ENCODE measurements around the gene METTL6. TPM values are rescaled to one million over a fixed set of nuclear protein-coding genes. Genes with fewer than 3 reads are reported as not detected.
"Not testable (repeated sequence)": the region's sequence is repeated elsewhere in the genome, so short reads cannot be mapped to it uniquely, and the experiment has no call there.

METTL6 gene
- polyA plus RNA-seq, 1 donor (not counting 4 experiments of a cell fraction or from before 2014, with no cell fraction given), result 16.3 TPM

DNA sequence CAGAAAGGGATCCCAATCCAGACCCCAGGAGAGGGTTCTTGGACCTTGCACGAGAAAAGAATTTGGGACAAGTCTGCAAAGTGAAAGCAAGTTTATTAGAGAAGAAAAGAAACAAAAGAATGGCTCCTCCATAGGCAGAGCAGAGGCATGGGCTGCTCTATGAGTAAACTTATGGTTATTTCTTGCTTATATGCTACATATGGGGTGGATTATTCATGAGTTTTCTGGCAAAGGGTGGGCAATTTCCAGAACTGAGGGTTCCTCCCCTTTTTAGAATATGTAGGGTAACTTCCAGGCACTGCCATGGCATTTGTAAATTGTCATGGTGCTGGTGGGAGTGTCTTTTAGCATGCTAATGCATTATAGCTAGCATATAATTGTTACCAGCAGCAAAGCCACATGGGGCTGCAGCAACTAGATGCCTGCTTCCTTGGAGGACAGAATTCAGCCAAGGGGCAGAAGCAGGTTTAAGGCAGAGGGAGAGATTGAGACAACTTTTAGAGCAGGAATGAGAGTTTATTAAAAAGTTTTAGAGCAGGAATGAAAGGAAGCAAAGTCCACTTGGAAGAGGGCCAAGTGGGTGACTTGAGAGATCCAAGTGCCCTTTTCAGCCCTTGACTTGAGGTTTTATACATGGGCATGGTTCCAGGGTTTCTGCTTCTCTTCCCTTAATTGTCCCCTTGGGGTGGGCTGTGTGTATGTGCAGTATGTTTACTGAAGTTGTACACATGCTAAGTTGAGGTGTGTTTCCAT, 41.3 kb downstream of the METTL6 start:
- H3K4me1 ChIP-seq (ENCODE audit: control insufficient read depth, extremely low read depth, insufficient read depth, low read length), result peaks cover 10% of the 10 kb centered on the region
- peaks cover 2% of the 10 kb centered on the region for H3K9me3 ChIP-seq (ENCODE audit: control insufficient read depth, low read depth, low read length)
- H2AFZ ChIP-seq (ENCODE audit: control insufficient read depth, low read length), result no peak overlapping the region
- TF ChIP-seq CTCF (optimal IDR thresholded peaks at IDR 0.05 in 1 of 3, IDR thresholded peaks at IDR 0.05 in 1 of 3, conservative IDR thresholded peaks at IDR 0.05 in 1 of 3; ENCODE audit: extremely low read depth in 1 of 3, insufficient read depth in 2 of 3, low read length in 3 of 3) (no peak), EZH2 (IDR thresholded peaks at IDR 0.05; ENCODE audit: low read length) (no peak)
- DNase-seq (ENCODE audit: low read depth, low spot score), result no peak
- no peak for FAIRE-seq
- dilution Hi-C loops (cut with MboI; ENCODE audit: extremely low pct_ligation_motif_present, low sequenced_read_pairs), result no loop called here
- no peaks in the 10 kb centered on the region for H3K36me3 ChIP-seq (ENCODE audit: control insufficient read depth in 2 of 2, extremely low read depth in 1 of 2, insufficient read depth in 2 of 2, low read length in 2 of 2)
- no peak overlapping the region for H3K4me2 ChIP-seq (ENCODE audit: control insufficient read depth, extremely low read depth, insufficient read depth, low read depth, low read length)
- no peaks in the 10 kb centered on the region for H3K9me1 ChIP-seq (ENCODE audit: control insufficient read depth, extremely low read depth, insufficient read depth, low read length)
- no peak overlapping the region for H3K4me3 ChIP-seq (ENCODE audit: control insufficient read depth in 2 of 3, extremely low read depth in 1 of 3, insufficient read depth in 2 of 3, low read depth in 1 of 3, low read length in 3 of 3)
- no peak overlapping the region for H3K27ac ChIP-seq (ENCODE audit: control insufficient read depth, insufficient read depth, low read length)
- H3K79me2 ChIP-seq (ENCODE audit: control insufficient read depth, insufficient read depth, low read length), result no peaks in the 10 kb centered on the region
- H3K27me3 ChIP-seq (ENCODE audit: control insufficient read depth, extremely low read depth, insufficient read depth, low read length), result no peaks in the 10 kb centered on the region
- no peak overlapping the region for H3K9ac ChIP-seq (ENCODE audit: control insufficient read depth, extremely low read depth, insufficient read depth, low read length)
- H4K20me1 ChIP-seq (ENCODE audit: control insufficient read depth, extremely low read depth, insufficient read depth, low read length), result no peaks in the 10 kb centered on the region

DNA sequence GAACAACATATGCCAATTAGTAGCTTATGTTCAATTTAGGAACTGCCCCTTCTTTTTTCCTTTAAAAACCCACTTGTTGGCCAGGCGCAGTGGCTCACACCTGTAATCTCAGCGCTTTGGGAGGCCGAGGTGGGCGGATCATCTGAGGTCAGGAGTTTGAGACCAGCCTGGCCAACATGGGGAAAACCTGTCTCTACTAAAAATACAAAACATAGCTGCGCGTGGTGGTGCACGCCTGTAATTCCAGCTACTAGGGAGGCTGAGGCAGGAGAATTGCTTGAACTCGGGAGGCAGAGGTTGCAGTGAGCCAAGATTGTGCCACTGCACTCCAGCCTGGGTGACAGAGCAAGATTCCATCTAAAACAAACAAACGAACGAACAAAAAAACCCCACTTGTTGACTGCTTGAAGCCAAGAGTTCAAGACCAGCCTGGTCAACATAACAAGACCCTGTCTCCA, 42.1 kb downstream of the METTL6 start:
- dilution Hi-C loops (cut with MboI; ENCODE audit: extremely low pct_ligation_motif_present, low sequenced_read_pairs); DNase-seq (ENCODE audit: low read depth, low spot score); FAIRE-seq: not testable (repeated sequence)

More for the DNA sequence above, 42.1 kb downstream of the METTL6 start:
- not testable (repeated sequence) for H3K9me1 ChIP-seq (ENCODE audit: control insufficient read depth, extremely low read depth, insufficient read depth, low read length); H3K79me2 ChIP-seq (ENCODE audit: control insufficient read depth, insufficient read depth, low read length); H3K36me3 ChIP-seq (ENCODE audit: control insufficient read depth in 2 of 2, extremely low read depth in 1 of 2, insufficient read depth in 2 of 2, low read length in 2 of 2); H3K9me3 ChIP-seq (ENCODE audit: control insufficient read depth, low read depth, low read length); H3K27me3 ChIP-seq (ENCODE audit: control insufficient read depth, extremely low read depth, insufficient read depth, low read length); H2AFZ ChIP-seq (ENCODE audit: control insufficient read depth, low read length); H3K9ac ChIP-seq (ENCODE audit: control insufficient read depth, extremely low read depth, insufficient read depth, low read length); H3K4me3 ChIP-seq (ENCODE audit: control insufficient read depth in 2 of 3, extremely low read depth in 1 of 3, insufficient read depth in 2 of 3, low read depth in 1 of 3, low read length in 3 of 3); H4K20me1 ChIP-seq (ENCODE audit: control insufficient read depth, extremely low read depth, insufficient read depth, low read length); H3K27ac ChIP-seq (ENCODE audit: control insufficient read depth, insufficient read depth, low read length); H3K4me2 ChIP-seq (ENCODE audit: control insufficient read depth, extremely low read depth, insufficient read depth, low read depth, low read length)
- H3K4me1 ChIP-seq (ENCODE audit: control insufficient read depth, extremely low read depth, insufficient read depth, low read length), result peaks cover 10% of the 10 kb centered on the region
